Glomerular visceral epithelial cell (primary cell): Measurements from ENCODE around the gene MCM5.
"Not testable (repeated sequence)": the region's sequence is repeated elsewhere in the genome, so short reads cannot be mapped to it uniquely, and the experiment has no call there.

ENCODE experiments used
- DNase-seq: peaks from one replicate; pipeline ENCODE4 v3.0.0-alpha.2; 2016; ENCODE audit errors: extremely low spot score

Gene MCM5

DNA sequence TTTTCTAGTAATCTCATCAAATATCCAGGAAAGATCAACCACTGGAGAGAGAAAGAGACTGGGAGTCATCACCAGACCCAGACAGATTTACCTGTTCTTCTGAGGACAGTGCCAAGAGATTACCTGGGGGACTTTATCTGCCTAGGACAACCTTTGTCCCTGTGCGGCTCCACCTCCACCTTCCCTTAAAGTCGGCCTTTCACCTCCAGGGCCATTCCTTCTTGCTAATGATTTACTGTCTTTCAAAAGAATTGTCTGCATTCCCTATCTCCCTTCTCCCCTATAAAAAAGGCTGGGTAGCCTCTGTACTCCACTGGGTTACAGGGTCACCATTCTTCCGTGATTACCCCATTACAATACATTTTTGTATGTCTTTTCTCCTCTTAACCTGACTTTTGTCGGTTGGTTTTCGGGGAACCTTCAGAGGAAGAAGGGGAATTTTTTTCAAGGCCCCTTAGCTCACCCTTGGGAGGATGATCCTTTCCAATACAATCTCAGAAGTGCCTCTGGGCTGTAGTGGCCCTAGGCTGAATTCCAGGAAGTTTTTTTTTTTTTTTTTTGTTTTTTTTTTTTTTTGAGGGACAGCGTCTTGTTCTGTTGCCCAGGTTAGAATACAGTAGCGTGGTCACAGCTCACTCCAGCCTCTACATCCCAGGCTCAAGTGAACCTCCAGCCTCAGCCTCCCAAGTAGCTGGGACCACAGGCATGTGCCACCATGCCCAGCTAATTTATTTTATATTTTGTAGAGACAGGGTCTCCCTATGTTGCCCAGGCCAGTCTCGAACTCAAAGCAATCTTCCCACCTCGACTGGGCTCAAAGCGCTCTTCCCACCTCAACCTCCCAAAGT, 20.6 kb upstream of the MCM5 start:
- DNase-seq, result no peak

DNA sequence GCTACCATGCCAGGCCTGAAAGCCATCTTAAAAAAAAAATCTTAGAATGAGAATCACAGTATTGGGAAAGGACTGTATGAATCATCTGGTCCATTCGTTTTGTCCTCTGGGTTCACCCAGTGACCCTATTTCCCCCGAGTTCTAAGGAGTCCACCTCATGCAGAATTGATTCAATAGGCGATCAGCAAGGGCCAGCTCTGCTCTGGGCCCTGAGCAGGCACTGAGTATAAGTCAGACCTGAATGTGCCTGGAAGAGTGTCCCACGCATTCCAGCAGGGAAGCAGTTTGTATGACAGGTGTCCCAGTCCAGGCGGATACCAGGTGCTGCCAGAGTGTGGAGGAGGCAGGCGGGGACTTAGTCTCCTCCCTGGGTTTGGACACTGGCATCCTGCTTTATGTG, 19.9 kb upstream of the MCM5 start:
- DNase-seq, result no peak

DNA sequence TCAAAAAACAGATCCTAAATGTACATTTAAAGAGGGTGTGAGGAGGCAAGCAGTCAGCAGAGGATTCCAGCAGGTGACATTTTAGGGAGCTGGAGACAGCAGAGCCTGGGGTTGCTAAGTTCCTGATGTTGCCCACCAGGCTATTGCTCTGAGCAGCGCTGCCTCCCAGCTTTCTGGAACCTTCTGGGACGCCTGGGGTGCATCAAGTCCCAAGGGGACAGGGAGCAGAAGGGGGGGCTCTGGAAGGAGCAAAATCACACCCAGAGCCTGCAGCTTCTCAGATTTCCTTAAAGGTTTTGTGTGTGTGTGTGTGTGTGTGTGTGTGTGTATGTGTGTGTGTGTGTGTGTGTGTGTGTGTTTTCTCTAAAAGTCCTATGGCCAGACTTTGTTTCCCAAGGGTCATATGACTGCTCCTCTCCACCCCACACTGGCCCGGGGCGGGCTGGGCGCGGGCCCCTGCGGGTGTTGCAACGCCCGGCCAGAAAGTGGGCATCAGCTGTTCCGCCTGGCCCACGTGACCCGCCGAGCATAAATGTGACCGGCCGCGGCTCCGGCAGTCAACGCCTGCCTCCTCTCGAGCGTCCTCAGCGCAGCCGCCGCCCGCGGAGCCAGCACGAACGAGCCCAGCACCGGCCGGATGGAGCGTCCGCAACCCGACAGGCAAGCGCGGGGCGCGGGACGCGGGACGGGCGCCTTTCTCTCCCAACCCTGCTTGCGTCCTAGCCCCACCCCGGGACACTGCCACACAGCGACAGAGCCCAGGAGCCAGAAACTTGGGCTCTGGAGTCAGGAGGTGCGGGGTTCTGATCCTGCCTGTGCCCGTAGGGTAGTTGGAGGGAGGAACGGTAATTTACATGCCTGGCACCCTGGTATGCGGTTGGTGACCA, 19.2 kb upstream of the MCM5 start, which contains the start of gene HMOX1:
TSS of gene HMOX1 (plus strand) at position 560 of the 887 bp plus-strand sequence. CDS start at position 638, 78 bp downstream.
- DNase-seq, result peak; percentile 82

DNA sequence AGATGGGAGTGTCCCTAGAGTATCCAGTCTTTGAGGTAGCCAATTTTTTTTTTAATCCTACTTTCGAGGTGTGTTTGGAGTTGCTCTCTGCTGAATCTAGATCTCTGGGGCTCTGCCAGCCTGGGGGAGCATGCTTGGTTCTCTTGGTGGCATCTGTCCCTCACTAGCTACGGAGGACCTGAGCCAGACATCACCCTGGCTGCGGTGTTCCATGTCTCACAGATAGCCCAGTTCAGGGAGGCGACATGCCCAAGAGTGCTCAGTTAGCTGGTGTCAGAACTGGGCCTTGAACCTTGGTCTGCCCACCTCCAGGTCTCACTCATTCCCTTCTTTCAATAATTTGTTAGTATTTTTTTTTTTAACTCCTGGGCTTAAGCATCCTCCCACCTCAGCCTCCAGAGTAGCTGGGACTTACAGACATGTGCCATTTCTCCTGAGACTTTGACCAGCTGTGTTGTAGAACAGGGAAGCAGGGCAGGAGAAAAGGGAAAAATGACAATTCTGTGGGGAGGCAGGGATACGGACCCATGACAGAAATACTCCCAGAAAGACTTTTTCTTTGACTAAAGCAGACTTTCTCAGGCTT, 18.4 kb upstream of the MCM5 start:
- DNase-seq, result no peak

DNA sequence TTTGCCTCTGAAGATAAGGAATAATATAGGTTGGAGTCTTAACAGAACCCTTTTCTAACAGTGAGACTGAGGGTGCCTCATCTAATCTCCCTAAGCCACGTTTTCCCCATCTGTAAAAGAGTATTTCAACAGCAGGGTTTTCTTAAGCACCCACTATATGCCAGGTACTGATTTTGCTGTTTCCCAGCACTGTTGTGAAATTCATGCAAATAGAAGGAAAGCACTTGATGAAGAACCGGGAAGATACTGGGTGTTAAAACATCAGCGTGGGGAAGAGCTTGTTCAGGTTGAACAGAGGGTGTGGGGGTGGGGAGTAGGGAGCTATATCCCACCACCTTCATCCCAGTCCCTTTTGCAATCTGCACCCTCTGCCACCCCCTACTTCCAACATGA, 16.3 kb upstream of the MCM5 start:
- DNase-seq, result no peak

DNA sequence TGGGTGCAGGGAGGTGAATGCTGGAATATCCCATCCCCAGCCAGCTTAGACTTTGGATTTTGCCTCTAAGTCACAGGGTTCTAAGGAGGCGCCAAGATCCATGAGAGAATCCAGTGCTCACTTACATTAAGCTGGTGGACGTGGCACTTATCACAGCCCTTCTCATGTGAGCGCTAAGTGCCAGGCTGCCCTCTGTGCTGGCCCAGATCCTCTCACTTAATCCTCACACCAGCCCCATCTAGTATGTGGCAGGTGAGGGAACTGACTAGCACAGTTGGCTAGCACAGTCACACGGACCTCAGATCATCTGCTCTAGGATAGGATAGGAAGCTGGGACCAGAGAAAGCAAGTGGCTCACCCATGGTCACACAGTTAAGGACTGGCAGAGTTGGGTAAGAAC, 15.4 kb upstream of the MCM5 start:
- no peak for DNase-seq

DNA sequence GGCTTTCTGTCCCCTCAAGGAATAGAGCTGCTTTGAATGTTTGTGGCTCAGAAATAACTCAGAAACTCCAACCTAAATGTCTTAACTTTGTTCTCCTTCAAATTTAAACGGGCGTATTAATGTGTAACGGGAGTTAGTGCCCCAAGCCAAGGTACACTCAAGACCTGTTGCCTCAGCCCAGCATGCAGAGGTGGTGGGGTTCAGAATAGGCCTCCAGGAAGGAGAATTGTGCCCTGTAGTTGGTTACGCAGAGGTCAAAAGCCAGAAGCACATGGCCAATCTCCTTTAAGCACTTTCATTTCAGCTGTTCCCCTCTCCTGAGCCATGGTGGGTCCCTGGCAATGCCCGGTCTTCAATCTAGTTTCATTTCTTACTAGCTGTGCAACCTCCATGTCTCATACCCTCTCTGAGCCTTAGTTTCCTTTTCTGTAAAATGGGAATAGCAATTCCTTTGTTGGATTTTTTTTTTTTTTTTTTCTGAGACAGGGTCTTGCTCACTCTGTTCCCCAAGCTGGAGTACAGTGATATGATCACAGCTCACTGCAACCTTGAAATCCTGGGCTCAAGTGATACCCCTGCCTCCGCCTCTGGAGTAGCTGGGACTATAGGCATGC, 14.9 kb upstream of the MCM5 start:
- DNase-seq, result no peak

DNA sequence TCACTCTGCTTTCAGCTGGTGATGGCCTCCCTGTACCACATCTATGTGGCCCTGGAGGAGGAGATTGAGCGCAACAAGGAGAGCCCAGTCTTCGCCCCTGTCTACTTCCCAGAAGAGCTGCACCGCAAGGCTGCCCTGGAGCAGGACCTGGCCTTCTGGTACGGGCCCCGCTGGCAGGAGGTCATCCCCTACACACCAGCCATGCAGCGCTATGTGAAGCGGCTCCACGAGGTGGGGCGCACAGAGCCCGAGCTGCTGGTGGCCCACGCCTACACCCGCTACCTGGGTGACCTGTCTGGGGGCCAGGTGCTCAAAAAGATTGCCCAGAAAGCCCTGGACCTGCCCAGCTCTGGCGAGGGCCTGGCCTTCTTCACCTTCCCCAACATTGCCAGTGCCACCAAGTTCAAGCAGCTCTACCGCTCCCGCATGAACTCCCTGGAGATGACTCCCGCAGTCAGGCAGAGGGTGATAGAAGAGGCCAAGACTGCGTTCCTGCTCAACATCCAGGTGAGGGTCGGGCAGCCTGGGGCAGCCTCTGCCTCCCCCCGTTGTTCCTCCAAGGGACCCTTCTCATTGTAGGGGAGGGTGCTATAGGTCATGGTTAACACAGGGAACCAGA, 13.2 kb upstream of the MCM5 start:
- no peak for DNase-seq

DNA sequence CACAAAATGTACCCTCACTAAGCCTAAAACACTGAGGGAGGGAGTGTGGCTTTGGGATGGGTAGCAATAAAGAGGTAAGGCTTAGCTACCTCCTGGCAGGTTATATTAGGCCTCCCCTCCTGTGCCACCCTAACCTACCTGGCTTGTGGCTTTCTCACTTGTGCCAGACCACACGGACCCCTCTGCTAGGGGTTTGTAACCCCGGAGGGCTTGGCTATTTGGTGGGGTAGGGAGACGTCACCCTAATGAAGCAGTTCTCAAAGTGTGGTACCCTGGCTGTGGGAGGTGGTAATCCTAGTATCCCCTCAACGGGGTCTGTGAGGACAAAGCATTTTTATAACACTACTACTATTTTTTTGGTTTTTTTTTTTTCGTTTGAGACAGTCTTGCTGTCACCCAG, 9.0 kb upstream of the MCM5 start:
- no peak for DNase-seq

DNA sequence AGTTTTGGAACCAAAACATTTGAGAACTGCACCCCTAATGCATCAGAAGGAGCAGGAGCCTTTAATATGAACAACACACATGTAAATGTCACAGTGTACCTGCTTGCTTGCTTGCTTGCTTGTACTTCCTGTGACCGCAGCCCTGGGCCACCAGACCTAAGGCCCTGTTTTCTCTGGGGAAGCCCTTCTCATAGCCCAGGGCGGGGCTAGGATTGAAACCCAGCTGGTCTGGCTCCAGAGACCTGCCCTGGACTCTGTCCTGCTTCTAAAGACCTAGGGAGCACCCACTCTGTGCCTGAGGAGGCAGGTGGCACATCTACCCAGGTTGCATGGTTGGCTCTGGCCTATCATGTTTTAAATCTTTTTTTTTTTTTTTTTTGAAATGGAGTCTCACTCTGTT, 7.6 kb upstream of the MCM5 start:
- no peak for DNase-seq

DNA sequence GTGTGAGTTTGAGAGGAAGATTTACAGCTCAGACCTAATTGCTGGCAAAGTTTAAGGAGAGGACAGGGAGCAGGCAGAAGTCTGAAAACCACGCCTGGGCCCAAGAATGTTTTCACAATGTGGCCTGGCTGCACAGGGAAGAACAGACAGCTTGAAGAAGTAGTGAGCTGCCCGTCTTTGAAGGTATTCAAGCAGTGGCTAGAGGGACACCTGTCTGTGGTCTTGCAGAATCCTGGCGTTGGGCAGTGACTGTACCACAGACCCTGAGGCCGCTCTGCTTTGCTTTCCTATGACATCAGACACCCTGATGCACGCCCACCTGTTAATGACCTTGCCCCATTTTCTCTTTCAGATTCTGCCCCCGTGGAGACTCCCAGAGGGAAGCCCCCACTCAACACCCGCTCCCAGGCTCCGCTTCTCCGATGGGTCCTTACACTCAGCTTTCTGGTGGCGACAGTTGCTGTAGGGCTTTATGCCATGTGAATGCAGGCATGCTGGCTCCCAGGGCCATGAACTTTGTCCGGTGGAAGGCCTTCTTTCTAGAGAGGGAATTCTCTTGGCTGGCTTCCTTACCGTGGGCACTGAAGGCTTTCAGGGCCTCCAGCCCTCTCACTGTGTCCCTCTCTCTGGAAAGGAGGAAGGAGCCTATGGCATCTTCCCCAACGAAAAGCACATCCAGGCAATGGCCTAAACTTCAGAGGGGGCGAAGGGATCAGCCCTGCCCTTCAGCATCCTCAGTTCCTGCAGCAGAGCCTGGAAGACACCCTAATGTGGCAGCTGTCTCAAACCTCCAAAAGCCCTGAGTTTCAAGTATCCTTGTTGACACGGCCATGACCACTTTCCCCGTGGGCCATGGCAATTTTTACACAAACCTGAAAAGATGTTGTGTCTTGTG, 6.6 kb upstream of the MCM5 start:
- no peak for DNase-seq

DNA sequence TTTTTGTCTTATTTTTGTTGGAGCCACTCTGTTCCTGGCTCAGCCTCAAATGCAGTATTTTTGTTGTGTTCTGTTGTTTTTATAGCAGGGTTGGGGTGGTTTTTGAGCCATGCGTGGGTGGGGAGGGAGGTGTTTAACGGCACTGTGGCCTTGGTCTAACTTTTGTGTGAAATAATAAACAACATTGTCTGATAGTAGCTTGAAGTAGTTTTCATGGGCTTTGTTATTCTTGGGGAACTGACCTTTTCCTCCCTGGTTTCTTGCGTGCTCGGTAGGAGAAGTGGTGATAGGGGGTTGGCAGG, 6.0 kb upstream of the MCM5 start:
- DNase-seq, result no peak

DNA sequence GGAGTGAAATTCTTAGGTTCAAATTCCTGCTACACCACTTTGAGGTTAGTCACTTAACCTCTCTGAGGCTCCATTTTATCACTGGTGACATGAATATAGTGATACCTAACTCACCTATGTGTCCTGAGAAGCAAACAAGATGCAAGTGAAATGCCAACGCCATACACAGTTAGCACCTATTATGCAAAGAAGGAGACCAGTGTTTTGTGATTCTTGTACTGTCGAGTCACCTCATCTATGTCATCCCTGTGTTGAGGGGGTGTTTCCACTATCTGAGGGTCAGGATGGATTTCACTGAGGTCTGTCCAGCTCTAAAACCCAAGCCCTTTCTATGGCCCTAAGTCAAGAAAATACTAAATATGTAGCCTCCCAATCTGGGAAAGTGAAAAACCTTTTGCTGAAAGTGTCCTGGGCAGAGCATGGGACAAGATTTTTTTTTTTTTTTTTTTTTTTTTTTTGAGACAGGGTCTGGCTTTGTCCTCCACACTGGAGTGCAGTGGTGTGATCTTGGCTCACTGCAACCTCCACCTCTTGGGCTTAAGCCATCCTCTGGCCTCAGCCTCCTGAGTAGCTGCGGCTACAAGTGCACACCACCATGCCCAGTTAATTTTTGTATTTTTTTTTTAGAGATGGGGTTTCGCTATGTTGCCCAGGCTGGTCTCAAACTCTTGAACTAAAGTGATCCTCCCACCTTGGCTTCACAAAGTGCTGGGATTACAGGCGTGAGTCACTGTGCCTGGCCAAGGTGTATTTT, 5.0 kb upstream of the MCM5 start:
- DNase-seq, result no peak

DNA sequence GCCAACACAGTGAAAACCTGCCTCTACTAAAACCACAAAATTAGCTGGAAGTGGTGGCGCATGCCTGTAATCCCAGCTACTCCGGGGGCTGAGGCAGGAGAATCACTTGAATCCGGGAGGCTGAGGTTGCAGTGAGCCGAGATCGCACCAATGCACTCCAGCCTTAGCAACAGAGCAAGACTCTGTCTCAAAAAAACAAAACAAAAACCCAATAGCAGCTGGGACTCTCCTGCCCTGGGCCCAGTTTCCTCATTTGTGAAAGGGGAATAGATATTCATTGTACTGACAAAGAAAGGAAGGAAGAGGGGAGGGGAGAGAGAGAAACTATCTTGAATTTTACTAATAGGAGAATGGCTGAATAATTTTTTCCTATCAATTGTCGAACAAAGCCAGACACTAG, 3.3 kb upstream of the MCM5 start:
- not testable (repeated sequence) for DNase-seq

DNA sequence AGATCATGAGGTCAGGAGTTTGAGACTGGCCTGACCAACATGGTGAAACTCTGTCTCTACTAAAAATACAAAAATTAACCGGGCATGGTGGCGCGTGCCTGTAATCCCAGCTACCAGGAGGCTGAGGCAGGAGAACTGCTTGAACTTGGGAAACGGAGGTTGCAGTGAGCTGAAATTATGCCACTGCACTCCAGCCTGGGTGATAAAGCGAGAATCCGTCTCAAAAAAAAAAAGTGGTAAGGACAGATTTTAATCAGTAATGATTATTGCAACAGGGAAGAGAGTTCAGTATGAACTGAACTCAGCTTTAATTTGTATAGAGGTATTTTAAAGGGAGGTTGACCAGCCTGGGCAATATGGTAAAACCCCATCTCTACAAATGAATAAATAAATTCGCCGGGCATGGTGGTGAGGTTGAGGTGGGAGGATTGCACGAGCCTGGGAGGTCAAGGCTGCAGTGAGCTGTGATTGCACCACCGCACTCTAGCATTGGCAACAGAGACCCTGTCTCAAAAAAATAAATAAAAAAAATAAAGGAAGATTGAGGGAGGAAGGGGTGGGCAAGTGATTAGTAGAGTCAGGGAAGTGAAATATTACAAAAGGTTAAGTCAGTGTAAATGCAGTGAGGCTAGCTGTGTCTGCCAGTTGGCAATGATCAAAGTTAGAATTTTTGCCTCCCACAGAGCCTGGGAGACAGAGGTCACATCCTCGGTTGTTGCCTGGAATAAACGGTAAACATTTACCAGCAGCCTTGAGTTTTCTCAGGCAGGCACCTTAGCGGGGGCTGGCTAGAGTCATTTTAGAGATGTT, 2.6 kb upstream of the MCM5 start:
- peak; percentile 59 for DNase-seq

DNA sequence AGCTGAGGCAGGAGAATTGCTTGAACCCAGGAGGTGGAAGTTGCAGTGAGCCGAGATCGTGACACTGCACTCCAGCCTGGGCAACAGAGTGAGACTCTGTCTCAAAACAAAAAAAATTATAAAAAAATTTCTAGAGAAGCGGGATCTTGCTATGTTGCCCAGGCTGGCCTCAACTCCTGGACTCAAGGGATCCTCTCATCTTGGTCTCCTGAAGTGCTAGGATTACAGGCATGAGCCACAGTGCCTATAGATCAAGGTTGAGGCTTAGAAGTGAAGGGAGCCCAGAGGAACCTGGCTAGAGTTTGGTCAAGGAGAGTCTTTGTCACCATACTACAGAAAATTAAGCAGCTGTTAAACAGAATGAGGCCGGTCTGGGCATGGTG, 1.4 kb upstream of the MCM5 start:
- DNase-seq, result no peak

DNA sequence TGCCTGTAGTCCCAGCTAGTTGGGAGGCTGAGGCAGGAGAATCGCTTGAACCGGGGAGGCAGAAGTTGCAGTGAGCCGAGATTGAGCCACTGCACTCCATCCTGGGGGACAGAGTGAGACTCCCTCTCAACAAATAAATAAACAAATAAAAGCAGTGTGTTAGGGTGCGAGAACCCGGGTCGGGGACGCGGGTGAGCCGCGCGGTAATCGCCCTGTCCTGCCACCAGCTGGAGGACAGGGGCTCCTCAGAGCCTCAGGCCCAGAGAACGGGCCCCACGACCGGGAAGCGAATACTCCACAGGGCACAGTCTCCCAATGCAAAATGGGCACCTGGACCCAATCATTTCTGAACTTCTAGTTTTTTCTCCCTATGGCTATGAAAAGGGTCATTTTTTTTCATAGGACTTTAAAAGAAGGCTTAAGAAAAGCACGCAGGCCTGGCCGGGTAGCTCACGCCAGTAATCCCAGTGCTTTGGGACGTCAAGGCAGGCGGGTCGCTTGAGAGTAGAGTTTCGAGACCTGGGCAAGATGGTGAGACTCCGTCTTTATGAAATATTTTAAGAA, 744 bp upstream of the MCM5 start:
- DNase-seq, result no peak

DNA sequence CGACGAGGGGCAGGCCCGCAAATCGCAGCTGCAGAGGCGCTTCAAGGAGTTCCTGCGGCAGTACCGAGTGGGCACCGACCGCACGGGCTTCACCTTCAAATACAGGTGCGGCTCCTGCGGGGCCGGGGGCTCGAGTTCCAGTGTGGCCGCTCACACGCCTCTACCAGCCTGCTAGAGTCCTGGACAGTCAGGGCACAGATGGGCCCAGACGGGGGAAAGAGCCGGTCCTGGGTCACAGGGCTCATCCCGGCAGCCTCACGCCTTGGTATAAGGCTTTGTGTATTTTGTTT, 506 bp downstream of the MCM5 start:
- DNase-seq, result no peak

DNA sequence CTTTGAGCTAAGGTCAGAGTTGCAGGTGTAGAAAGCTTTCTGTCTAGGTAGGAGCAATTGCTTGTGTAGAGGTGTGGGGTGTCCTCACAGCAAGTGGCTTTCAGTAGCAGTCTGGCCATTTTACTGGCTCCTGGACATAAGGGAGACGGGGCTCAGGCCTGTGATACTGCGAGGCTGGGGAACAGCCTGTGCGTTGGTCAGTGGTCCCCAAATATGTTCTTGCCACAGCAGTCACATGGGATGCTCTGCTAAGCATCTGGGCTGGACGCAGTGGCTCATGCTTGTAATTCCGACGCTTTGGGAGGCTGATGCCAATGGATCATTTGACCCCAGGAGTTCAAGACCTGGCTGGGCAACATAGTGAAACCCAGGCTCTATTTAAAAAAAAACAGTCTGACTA, 1.9 kb downstream of the MCM5 start:
- no peak for DNase-seq
